Measurements from ENCODE around the gene GPR50.

The GPR50 gene

DNA sequence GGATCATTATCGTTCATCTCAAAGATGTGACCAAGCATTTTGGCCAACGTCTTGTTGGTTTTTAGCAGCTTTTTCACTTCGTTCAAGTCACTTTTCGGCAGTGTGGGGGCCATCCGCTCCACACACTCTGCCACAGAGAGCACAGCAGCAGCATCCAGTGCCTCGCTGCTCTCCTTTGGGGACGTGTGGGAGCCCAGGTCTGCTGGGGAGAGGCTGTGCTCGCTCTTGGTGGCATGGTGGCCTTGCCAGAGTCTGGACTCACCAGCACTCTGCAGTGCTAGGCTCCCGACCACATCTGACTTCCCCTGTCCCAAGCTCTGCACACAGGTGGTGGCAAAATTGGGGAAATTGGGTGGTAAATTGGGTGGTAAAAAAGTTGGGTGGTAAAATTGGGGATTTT is 50.6 kb downstream of the GPR50 start:
- DNase-seq (ENCODE audit: extremely low read depth in 1 of 2, low read depth in 1 of 2): no peak

DNA sequence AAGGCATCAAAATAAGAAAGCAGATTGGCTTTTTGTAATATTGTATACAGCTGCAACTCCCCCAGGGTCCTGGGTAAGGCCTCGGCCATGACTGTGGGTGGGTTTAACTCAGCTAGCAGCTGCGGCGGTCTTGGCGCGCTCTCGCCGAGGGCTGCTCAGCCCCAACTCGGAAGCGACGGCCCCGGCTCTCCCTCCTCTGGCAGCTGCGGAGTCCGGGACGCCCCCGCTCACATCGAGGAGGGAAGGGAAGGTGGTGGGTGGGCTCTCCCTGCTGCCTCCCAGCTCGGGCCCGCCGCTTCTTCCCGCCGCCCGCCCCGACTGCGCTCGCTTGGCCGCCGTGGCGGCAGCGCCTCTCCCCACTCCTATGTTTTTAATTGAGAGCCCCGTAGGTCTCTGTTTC is 51.2 kb downstream of the GPR50 start:
- DNase-seq (ENCODE audit: extremely low read depth in 1 of 2, low read depth in 1 of 2): no peak

DNA sequence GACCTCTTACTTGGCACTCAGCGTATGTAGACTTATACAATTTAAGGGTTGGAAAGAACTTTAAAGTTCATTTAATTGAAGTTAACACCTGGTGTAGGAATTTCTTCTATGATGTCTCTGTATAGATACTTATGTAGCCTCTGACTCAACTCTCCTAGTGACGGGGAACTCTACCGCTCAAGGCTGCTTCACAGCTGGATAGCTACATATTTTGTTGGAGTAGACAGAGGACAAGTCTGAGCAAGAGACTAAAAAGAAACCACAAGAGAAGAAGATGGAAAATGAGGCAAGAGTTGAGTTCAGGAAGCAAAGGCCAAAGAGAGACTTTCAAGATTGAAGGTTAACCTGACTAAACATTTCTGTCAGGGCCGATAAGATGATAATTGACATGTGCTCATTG is 52.6 kb downstream of the GPR50 start:
- DNase-seq (ENCODE audit: extremely low read depth in 1 of 2, low read depth in 1 of 2): no peak
